8988T (cell line): Measurements from ENCODE around the gene GALR2.

Source experiments
- DNase-seq: peaks from one replicate; pipeline ENCODE4 v3.0.0; 2011

The GALR2 gene

DNA sequence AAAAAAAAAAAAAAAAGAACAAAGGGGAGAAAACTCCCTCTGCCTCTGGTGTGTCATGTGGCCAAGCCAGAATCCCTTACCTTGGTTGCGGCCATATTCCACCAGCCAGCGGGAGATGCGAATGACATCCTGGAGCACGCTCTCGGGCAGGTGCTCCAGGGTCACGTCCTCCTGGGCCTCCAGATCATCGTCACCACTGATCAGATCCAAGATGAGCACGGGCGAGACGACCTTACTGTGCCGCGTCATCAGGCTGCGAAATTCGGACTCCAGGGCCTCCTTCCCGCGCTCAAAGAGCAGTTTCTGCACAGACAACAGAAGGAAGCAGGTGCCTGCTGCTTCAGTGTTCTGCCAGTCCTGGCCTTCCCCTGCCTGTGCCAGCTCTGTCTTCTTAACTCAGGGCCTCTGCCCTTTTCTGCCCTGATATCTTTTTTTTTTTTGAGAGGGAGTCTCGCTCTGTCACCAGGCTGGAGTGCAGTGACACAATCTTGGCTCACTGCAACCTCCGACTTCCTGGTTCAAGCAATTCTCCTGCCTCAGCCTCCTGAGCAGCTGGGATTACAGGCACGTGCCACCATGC lies 23.2 kb downstream of the GALR2 start:
- DNase-seq = no peak

DNA sequence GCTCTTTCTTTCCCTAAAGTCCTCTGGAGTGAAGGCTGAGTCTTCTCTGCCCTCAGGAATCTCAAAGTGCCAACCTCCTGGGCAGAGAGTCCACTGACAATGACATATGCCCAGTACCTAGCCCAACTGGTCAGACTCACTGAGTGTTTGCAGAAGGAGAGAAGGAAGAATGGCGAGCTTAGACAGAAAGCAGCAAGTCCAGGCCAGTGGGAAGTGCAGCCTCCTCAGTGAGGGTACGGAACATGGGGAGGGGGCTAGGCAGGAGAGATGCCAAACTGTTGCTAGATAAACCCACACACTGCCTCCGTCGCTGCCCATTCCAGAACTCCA lies 28.3 kb downstream of the GALR2 start:
- DNase-seq = no peak

DNA sequence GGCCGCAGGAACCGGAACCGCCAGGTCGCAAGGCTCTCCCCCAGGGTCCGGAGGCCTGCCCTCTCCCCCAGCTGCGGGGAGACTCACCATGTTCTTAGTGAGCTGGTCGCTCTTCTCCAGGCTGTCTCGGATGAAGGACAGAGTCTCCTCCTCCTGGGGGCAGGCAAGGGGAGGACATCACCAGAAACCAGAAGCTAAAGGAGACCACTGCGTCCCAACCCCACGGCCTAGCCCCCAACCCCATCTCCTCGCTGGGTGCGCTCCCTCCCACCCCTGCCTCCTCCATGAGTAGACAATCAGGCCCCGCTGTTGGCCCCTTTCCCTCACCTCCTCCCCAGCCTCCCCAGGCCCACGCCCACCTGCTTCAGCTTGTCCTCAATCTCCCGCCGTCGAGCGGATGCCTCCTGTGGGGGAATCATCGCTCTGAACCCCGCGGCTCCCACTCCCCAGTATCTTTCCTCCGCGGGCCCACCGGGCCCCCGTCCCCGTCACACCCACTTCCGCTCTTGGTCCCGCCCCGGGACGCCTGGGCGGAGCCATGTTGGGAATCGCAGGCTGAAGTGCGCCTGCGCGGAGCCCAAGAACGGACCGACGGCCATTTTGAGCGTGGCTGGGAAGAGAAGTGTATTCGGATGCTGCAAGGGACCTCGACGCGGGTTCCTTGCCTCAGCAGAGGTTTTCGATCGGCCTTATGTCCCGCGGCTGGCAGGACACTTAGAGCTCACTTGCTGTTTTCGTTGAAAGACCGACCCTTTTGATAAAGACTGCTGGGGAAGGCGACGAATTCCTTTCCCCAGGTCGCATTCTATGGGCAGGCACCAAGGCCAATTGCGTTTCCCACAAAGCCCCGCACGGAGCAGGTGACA lies 28.9 kb downstream of the GALR2 start, which contains the start of gene EXOC7:
EXOC7 (minus strand) TSS at position 514 of the 866 bp plus-strand sequence; CDS start at position 419, 95 bp downstream.
- peak; percentile 74 for DNase-seq

DNA sequence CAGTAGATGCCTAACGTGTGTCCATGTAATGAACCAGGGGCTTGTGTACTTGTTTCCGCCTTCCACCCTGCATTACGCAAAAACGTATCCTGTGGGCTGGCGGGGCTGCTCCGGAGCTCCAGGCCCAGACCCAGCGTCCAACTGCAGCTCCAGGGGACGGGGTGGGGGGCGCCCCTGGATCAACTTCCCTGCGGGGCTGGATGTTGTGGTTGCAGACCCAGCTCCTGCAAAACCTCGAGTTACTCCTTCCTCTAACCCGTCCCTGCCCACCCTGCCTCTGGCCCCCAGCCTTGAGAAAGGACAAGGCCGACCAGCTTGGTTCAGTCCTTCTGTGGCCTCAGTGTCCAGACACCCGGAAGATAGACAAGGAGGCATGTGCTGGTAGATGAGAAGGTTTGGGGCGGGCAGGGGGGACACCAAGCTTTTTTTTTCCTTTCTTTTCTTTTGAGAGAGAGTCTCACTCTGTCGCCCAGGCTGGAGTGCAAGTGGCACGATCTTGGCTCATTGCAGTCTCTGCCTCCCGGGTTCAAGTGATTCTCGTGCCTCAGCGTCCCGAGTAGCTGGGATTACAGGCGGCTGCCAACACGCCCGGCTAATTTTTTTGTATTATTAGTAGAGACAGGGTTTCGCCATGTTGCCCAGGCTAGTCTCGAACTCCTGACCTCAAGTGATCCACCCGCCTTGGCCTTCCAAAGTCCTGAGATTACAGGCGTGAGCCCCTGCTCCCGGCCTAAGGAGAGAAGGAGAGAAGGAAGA lies 29.7 kb downstream of the GALR2 start:
- DNase-seq = no peak

DNA sequence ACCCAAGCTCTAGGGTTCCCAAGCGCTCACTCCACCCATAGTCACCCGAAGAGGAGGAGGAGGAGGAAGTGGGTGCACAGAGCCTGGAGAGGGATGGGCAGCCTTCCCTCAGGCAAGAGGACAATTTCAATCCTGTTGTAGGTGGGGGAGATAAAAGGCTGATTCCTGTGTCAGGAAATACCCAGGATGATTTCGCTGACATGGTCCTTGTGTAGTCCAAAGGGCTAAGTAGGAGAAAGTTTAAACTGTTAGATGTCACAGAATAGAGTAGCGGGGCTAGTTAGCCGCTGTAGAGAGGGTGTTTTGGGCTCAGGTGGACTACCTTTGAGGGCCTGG lies 30.3 kb downstream of the GALR2 start:
- DNase-seq = no peak

DNA sequence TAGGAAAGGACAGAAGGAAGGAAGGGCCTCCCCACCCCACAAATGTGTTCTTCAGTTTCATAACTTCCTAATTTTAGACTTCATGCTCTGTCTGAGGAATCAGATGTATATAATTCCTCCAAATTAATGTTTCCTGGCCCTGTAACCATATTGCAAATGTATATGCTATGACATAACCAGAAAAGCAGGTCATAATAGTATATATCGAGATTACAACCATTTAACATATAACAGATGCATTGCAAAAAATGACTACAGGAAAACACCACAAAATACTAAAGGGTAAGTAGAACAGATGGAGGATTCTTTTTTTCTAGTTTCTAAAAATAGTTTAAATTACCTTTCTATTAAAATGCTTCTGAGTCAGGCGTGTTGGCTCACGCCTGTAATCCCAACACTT lies 32.1 kb downstream of the GALR2 start:
- DNase-seq = no peak

DNA sequence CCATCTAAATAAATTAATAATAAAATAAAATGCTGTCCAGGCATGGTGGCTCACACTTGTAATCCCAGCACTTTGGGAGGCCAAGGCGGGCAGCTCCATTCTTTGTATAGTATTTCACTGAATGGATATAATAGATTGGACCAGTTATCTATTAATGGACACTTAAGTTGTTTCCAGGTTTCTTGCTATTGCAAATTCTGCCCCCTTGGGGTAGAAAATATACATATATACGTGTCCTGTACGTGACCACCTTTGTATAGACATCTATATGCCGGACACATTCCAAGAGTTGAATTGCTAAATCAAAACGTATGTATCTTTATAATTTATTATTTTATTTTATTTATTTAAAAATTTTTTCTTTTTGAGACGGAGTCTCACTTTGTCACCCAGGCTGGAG lies 32.9 kb downstream of the GALR2 start:
- no peak for DNase-seq

DNA sequence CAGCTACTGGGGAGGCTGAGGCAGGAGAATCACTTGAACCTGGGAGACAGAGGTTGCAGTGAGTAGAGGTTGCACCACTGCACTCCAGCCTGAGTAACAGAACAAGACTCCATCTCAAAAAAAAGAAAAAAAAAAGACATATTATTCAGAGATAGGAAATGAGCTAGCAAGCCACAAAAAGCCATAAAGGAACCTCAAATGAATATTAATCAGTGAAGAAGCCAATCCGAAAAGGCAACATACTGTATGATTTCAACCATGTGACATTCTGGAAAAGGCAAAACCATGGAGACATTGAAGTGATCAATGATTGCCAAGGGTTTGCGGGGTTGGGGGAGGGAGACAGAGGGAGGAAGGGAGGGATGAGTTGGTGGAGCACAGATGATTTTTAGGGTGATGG lies 37.4 kb downstream of the GALR2 start:
- no peak for DNase-seq

DNA sequence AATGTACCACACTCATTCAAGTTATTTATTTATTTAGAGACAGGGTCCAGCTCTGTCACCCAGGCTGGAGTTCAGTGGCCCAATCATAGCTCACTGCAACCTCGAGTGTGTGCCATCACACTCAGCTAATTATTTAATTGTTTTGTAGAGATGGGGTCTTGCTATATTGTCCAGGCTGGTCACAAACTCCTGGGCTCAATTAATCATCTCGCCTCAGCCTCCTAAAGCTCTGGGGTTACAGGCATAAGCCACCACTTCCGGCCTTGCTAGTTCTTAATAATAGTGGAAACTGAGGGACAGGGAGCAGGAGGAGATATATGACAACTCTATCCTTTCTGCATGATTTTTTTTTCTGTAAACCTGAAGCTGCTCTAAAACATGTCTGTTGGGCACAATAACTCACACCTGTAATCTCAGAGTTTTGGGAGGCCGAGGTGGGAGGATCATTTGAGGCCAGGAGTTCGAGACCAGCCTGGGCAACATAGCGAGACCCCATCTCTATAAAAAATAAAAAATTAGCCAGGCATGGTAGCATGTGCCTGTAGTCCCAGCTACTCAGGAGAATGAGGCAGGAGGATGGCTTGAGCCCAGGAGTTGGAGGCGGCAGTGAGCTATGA lies 40.7 kb downstream of the GALR2 start:
- DNase-seq = no peak

DNA sequence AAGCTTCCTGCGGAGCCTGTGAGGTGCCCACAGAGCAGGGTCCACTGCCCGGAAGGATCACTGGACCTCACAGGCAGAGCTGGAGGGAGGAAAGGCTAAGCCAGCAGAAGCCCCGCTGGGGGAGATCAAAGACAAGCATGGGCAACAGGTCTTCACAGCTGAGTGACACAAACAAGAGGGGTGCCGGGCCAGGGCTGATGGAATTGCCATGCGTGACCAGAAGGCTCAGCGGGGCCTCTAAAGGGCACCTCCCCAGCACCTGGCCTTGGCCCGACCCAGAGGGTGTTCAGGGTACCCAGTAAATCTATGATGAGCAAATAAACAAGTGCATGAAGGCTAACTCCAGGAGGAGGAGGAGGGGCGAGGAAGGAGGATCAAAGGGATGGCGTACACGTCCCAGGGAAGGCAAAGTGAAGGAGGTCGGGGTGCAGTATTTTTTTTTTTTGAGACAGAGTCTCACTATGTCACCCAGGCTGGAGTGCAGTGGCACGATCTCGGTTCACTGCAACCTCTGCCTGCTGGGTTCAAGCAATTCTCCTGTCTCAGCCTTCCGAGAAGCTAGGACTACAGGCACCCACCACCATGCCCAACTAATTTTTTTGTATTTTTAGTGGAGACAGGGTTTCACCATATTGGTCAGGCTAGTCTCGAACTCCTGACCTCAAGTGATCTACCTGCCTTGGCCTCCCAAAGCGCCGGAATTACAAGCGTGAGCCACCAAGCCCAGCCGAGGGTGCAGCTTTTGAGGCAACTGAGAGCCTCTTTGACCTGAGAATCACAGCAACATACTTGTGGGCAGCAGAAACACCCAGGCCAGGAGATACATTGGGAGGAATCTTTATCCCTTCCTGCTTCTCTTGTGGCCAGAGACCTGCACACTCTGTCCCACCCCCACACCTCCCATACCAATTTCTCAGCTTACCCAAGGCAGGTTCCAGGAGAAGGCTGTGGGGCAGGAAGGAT lies 45.1 kb downstream of the GALR2 start:
- no peak for DNase-seq

DNA sequence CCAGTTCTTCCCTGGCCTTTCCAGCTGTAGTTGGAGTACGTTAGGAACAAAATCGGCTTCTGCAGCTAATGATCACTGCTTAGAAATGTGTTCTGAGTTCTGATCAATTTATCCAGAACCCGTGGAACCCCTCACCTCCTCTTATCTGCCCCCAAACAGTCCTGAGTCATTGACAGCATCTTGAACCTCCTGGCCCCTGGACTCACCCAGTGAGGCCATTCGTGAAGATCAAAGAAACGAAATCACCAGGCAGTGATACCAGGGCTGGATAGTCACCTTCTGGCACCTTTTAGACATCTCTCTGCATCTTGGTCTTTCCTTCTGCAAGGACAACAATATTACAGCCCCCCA lies 46.1 kb downstream of the GALR2 start:
- no peak for DNase-seq

DNA sequence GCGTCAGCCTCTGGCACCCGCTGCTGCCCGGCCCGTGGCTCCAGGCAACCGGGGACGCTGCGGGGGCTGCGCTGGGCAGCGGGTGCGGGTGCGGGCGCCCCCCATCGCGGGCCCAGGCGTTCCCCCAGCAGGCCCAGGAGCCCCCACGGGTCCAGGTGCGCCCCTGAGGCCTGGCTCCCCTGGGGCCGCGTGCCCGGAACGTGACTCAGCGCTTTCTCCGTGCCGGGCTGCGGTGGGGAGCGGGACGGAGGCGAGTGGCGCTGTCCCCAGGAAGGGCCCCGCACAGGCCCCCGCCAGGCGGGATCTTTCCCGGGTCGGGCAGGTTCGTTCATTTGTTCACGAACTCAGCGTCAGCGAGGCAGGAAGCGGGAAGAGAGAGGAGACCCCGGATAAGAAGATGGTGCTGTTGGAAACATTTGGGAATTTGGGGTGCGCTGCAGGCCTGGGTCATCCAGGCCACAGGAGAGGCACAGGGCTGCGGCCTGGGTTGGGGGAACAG lies 47.4 kb downstream of the GALR2 start:
- DNase-seq = no peak

DNA sequence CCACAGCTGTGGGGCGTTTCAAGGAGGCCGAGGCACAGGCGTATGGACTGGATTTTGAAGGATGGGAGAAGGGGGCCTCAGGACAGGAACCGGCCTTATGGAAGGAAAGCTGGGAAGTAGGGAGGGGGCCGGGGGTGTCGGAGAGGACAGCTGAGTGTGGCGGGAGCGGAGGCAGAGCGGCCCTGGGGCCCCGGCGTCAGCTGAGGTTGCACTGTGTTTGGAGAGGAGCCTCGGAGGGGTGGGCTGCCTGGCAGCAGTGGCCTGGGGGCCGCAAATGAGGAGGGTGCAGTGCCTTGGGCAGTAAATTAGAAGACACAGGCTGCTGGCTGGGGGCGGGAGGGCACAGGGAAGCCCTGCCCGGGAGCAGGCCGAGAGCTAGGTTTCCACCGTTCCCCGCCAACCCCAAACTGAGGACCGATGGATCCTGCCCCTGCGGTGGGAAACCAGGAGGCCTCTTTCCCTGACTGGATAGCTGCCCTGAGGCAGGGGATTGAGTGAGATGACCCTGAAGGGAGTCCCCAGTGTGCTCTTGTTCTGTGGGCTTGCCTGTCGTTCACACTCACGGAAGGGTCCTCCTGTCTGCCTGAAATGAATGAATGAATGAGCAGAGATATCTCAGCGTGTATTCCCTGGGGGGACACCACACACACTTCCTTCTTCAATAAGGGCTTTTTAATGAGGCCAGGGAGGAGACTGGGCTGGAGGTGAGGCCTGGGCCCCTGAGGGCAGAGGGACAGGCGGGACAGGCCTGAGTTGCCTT lies 48.0 kb downstream of the GALR2 start:
- DNase-seq = no peak

DNA sequence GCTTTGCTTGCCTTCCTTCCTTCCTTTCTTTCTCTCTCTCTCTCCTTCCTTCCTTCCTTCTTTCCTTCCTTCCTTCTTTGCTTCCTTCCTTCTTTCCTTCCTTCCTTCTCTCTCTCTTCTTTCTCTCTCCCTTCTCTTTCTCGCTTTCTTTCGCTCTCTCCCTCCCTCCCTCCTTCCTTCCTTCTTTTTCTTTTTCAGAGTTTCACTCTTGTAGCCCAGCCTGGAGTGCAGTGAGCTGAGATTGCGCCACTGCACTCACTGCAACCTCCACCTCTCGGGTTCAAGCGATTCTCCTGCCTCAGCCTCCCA lies 48.6 kb downstream of the GALR2 start:
- no peak for DNase-seq

DNA sequence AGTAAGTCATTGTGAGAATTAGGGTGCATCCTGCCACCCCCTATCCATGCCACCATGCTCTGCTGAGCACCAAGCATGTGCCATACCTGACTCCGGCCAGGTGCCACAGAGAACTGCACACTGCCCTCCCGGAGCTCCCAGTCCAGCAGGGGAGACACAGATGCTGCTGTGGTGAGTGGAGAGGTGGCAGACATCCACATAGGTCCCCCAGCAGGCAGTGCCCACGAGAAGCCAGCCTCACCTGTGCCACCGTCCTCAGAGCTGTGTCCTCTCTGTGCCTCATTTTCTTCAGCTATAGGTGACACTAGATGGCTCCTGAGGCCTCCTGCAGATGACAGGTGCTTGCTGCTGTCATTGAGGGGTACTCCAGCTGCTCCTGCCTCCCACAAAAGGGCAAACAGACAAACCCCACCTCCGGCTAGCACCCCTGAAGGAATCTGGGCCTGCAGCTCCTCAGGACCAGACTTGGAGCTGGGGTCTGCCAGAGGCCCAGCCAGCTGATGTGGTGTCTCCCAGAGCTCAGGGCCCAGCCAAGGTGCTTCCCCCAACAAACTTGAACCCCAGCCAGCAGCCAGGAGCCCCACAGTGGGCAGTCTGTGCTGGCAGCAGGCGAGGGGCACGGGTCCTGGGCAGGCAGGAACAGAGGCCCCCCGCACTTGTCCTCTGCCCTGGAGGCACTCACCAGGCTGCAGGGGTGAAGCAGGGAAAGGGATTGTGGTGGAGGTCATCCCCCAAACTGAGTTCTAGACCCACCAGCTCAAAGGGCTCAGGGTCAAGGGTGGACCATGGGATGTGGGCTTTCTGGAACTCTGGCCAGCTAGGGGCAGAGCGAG lies 49.4 kb downstream of the GALR2 start:
- DNase-seq = no peak

DNA sequence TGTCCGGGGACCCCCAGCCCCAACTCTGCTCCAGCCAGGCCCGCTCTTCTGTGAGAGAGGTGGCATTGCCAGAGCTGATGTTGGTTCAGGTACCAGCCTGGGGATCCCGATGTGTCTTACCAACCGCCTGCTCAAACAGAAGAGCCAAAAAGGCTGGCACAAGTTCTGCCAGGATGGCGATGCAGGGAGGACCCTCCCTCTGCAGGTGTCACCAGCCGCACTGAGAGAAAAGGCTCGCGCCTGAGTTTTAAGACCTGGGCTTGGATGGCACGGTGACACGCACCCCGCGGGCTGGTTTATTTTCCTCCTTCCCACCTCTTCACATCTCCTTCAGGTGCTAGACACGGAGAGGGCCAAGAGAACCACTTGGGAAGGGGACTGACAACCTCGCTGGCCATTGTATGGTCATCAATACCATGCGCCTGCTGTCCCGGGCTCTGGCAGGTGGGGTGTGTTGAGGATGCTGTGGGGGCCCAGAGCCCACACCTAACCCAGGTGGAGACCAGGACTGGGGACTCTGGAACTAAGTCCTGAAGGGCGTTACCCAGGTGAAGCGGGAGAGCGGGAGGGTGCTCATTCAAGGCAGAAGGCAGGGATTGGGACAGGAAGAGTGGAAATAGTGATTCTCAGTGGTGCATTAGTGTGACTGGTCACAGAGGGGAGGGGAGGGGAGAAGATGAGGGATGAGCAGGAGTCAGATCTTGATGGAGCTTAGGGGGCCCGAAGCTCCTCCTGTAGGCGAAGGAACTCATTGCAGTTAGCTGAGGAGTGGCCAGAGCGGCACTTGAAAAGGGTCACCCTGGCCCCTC lies 50.2 kb downstream of the GALR2 start:
- no peak for DNase-seq

DNA sequence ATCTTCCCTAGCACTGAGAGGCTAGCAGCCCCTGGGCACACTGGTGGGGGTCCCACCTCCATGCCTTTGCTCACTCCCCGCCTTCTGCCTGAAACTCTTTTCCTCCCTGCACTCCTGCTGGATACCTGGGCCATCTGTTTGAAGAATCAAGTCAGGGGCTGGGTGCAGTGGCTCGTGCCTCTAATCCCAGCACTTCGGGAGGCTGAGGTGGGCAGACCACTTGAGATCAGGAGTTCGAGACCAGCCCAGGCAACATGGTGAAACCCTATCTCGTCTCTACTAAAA lies 50.8 kb downstream of the GALR2 start:
- no peak for DNase-seq

DNA sequence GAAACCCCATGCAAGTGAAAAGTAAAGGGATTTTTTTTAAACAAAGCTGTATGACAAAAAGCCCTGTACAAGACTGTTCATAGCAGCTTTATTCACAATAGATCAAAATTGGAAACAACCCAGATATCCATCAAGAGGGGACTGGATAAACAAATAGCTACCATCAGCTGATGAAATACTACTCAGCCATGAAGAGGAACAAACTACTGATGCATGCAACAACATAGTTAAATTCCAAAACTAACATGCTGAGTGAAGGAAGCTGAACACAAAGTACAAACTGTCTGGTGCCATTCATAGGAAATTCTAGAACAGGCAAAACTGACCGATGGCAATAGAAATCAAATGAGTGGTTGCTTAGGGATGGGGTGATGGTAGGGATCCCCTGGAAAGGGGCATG lies 51.3 kb downstream of the GALR2 start:
- no peak for DNase-seq
